B cell (primary cell): ENCODE data around the gene GNGT1. TPM values are rescaled to one million over a fixed set of nuclear protein-coding genes. Genes with fewer than 3 reads are reported as not detected.
"Not testable (repeated sequence)": the region's sequence is repeated elsewhere in the genome, so short reads cannot be mapped to it uniquely, and the experiment has no call there.

Experiments
- ATAC-seq: fragments of 200-7000 bp; cut with Tn5 transposase; one replicate; pipeline ENCODE4 v1.10.0; 2021; ENCODE audit warnings: low read depth, mild to moderate bottlenecking, moderate number of reproducible peaks, moderate library complexity
- CTCF ChIA-PET: fragments of 350-600 bp; sonication (Branson Sonifier 250); formaldehyde crosslinking; loops from one replicate; lab custom pipeline; 2021; ENCODE audit warnings: antibody characterized with exemption, inconsistent platforms; lab: Charles Lee
- POLR2A ChIA-PET: fragments of 350-600 bp; sonication (Branson Sonifier 250); formaldehyde crosslinking; loops from one replicate; lab custom pipeline; 2021; ENCODE audit warnings: antibody characterized with exemption; lab: Charles Lee
- DNase-seq: peaks from one replicate; pipeline ENCODE4 v3.0.0; 2013
- H2AFZ ChIP-seq: 2 replicates; pipeline ENCODE4 v1.6.1; 2012; ENCODE audit warnings: mild to moderate bottlenecking, low read depth, low read length; ENCODE audit not compliant: insufficient read depth, poor library complexity, severe bottlenecking
- H3K27ac ChIP-seq, 2 donors: 1 replicate in 1 of 2; 2 replicates in 1 of 2; pipeline ENCODE4 v1.5.1; 2012 to 2013; ENCODE audit warnings: low read length in 2 of 2, mild to moderate bottlenecking in 2 of 2, moderate library complexity in 1 of 2
- H3K27me3 ChIP-seq, 4 experiments: fragments of 200-600 bp in 1 of 4; sonication (generic) in 1 of 4; replicated peaks in 1 of 4; 1 replicate in 2 of 4; 2 replicates in 2 of 4; pipeline versions ENCODE4 v1.6.1 to v1.7.0; 2013 to 2016; ENCODE audit warnings: low read length in 3 of 4, mild to moderate bottlenecking in 2 of 4, mixed read lengths in 1 of 4, moderate library complexity in 1 of 4; ENCODE audit not compliant: insufficient read depth in 4 of 4, control insufficient read depth in 3 of 4; ENCODE audit errors: control extremely low read depth in 1 of 4
- H3K36me3 ChIP-seq, 2 experiments: replicated peaks in 1 of 2; 1 replicate in 1 of 2; 2 replicates in 1 of 2; pipeline versions ENCODE4 v1.6.1 to v1.7.1; 2013; ENCODE audit warnings: low read length in 1 of 2; ENCODE audit not compliant: insufficient read depth in 2 of 2, control insufficient read depth in 1 of 2; ENCODE audit errors: control extremely low read depth in 1 of 2, extremely low read depth in 1 of 2
- H3K4me1 ChIP-seq, 2 donors: fragments of 200-600 bp in 1 of 2; sonication (generic) in 1 of 2; 1 replicate in 1 of 2; 2 replicates in 1 of 2; pipeline versions ENCODE4 v1.5.1 to v1.6.1; 2013 to 2017; ENCODE audit warnings: low read length in 2 of 2; ENCODE audit not compliant: control insufficient read depth in 2 of 2, insufficient read depth in 2 of 2
- H3K4me2 ChIP-seq: replicated peaks from 2 replicates; pipeline ENCODE3; 2012; ENCODE audit warnings: mild to moderate bottlenecking, low read depth, low read length; ENCODE audit not compliant: poor library complexity, severe bottlenecking
- H3K4me3 ChIP-seq, 5 experiments: fragments of 200-600 bp in 1 of 5; sonication (generic) in 1 of 5; 1 replicate in 3 of 5; 2 replicates in 2 of 5; pipeline versions ENCODE4 v1.5.1 to v1.7.0; 2011 to 2016; ENCODE audit warnings: low read length in 4 of 5, mild to moderate bottlenecking in 4 of 5, low read depth in 2 of 5, control low read depth in 1 of 5, moderate library complexity in 1 of 5; ENCODE audit not compliant: insufficient read depth in 1 of 5; ENCODE audit errors: control extremely low read depth in 1 of 5, extremely low read depth in 1 of 5
- H3K79me2 ChIP-seq: fragments of 200-600 bp; sonication (generic); one replicate; pipeline ENCODE4 v1.6.0; 2016; ENCODE audit warnings: low read length; ENCODE audit not compliant: control insufficient read depth, insufficient read depth
- H3K9ac ChIP-seq: fragments of 200-600 bp; sonication (generic); 2 replicates; pipeline ENCODE4 v1.6.1; 2017; ENCODE audit warnings: mild to moderate bottlenecking, low read length, moderate library complexity
- H3K9me3 ChIP-seq, 3 donors: one replicate each; pipeline versions ENCODE4 v1.6.1 to v1.7.1; 2013; ENCODE audit warnings: low read length in 2 of 3; ENCODE audit not compliant: control insufficient read depth in 2 of 3, insufficient read depth in 1 of 3; ENCODE audit errors: control extremely low read depth in 1 of 3
- H4K20me1 ChIP-seq: 2 replicates; pipeline ENCODE4 v1.6.0; 2012; ENCODE audit warnings: mild to moderate bottlenecking, low read length; ENCODE audit not compliant: insufficient read depth, control insufficient read depth, poor library complexity, severe bottlenecking
- H3K27ac Mint-ChIP-seq: one replicate; pipeline ENCODE4 v1.8.0; 2021; ENCODE audit warnings: mixed read lengths
- H3K27me3 Mint-ChIP-seq: one replicate; pipeline ENCODE4 v1.8.0; 2021; ENCODE audit warnings: mixed read lengths
- H3K4me1 Mint-ChIP-seq: one replicate; pipeline ENCODE4 v1.8.0; 2021; ENCODE audit warnings: mixed read lengths
- H3K4me3 Mint-ChIP-seq: one replicate; pipeline ENCODE4 v1.8.0; 2021; ENCODE audit warnings: mixed read lengths
- H3K9me3 Mint-ChIP-seq: one replicate; pipeline ENCODE4 v1.8.0; 2022; ENCODE audit warnings: mixed read lengths; ENCODE audit not compliant: insufficient read depth
- EZH2 ChIP-seq: IDR thresholded peaks from 2 replicates; pipeline ENCODE4 v1.6.1; 2012; ENCODE audit warnings: borderline replicate concordance, low read depth, mild to moderate bottlenecking, moderate library complexity, low read length; ENCODE audit not compliant: insufficient read depth, poor library complexity, severe bottlenecking
- WGBS: methylation state at CpG from one replicate; pipeline ENCODE4 v1.1.5; 2013; ENCODE audit warnings: missing lambda C conversion rate; ENCODE audit not compliant: insufficient coverage; 5-methylcytosine and 5-hydroxymethylcytosine counted together
- intact Hi-C: fragments of 100-400 bp; cut with micrococcal nuclease; formaldehyde crosslinking; loops from one replicate; pipeline ENCODE4 v1.10.0; 2022
- polyA plus RNA-seq: library from polyadenylated mRNA; depleted of rRNA; stranded (reverse); fragments of >200 nt; gene quantifications from 2 replicates; pipeline ENCODE4 v1.2.3, GENCODE V29; 2012
- total RNA-seq, 2 donors: library from RNA; stranded (reverse); fragments of 120-200 nt in 1 of 2; gene quantifications; 1 replicate in 1 of 2; 2 replicates in 1 of 2; pipeline versions ENCODE4 v1.2.3 to v1.2.4, GENCODE V29; 2013 to 2022
- TF ChIP-seq, protein P1 (sequence below): fragments of 200-600 bp; IDR thresholded peaks from one replicate; pipeline ENCODE4 v1.8.0; 2022; ENCODE audit warnings: antibody characterized with exemption, mild to moderate bottlenecking

GNGT1 gene
- total and polyA plus RNA-seq, 2 donors (not counting 1 experiment from before 2014, with no cell fraction given) = not detected

DNA sequence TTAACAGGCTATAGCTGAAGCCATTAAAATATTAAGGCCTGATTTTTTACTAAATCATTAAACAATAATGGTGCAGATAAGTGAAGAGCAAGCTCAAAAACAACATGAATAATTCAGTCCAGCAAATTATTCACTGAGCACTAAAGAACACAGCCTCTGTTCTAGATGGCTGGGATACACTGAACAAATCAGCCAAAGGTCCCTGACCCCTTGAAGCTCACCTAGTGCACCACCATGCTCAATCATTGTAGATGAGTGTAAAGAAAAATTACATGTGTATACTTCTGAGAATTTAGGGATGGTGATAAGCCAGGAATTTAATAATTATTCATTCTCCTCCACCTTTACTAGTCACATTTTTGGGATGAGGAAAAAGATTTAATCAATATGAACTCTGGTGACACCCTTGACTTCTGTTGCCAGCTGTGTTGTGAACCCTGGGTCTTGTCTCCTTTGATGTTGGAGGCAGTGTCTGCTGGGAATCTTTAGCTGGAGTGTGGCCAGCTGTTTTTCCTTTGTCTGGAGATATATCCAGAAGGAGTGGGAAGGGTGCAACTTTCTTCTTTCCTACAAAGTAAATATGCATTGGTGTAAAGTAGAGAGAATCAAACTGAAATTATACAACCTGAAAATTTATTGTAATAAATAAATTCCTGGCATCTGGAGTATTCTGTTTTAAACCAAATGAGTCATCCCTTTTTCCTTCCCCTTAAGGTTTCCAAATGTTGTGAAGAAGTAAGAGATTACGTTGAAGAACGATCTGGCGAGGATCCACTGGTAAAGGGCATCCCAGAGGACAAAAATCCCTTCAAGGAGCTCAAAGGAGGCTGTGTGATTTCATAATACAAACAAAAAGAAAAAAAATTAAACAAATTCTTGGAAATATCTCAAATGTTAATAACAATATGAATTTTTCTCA, 4.0 kb downstream of the GNGT1 start:
- ATAC-seq = no peak
- Histone ChIP-seq H3K9me3 (no peaks in the 10 kb centered on the region), H3K4me3 (no peak overlapping the region), H3K79me2 (no peaks in the 10 kb centered on the region), H3K27me3 (no peaks in the 10 kb centered on the region), H4K20me1 (no peaks in the 10 kb centered on the region), H3K4me1 (no peaks in the 10 kb centered on the region), H3K27ac (no peak overlapping the region), H3K9ac (no peak overlapping the region), H3K4me2 (no peak overlapping the region), H3K36me3 (no peaks in the 10 kb centered on the region), H2AFZ (no peak overlapping the region)
- DNase-seq = no peak
- no peak overlapping the region for H3K27ac Mint-ChIP-seq
- no peaks in the 10 kb centered on the region for H3K9me3 Mint-ChIP-seq
- TF ChIP-seq EZH2 = no peak
- TF ChIP-seq, protein P1, sequence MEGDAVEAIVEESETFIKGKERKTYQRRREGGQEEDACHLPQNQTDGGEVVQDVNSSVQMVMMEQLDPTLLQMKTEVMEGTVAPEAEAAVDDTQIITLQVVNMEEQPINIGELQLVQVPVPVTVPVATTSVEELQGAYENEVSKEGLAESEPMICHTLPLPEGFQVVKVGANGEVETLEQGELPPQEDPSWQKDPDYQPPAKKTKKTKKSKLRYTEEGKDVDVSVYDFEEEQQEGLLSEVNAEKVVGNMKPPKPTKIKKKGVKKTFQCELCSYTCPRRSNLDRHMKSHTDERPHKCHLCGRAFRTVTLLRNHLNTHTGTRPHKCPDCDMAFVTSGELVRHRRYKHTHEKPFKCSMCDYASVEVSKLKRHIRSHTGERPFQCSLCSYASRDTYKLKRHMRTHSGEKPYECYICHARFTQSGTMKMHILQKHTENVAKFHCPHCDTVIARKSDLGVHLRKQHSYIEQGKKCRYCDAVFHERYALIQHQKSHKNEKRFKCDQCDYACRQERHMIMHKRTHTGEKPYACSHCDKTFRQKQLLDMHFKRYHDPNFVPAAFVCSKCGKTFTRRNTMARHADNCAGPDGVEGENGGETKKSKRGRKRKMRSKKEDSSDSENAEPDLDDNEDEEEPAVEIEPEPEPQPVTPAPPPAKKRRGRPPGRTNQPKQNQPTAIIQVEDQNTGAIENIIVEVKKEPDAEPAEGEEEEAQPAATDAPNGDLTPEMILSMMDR = no peak
- peaks cover 2% of the 10 kb centered on the region for H3K4me1 Mint-ChIP-seq
- ChIA-PET CTCF (interaction anchor here (0.7 to 2.7 kb wide), 3 partner anchors 177 to 179 kb away, joined by 3 to 10 read pairs (median 4); no protein-coding TSS in a partner anchor), POLR2A (no interaction called here)
- H3K4me3 Mint-ChIP-seq = no peak overlapping the region
- intact Hi-C loops = no loop called here
- no CpG with 5 or more reads among the region's 3 CpGs for WGBS
- no peaks in the 10 kb centered on the region for H3K27me3 Mint-ChIP-seq

GRCh38 chr7:93911242-93911641, 4.9 kb downstream of the GNGT1 start:
- DNase-seq, H3K9ac ChIP-seq, H3K27ac ChIP-seq, H3K79me2 ChIP-seq, H3K4me1 Mint-ChIP-seq, H3K4me2 ChIP-seq, H4K20me1 ChIP-seq, H3K9me3 ChIP-seq, H3K4me3 Mint-ChIP-seq, H3K4me1 ChIP-seq, H3K27me3 Mint-ChIP-seq, H3K9me3 Mint-ChIP-seq, H3K36me3 ChIP-seq, intact Hi-C loops, H3K27ac Mint-ChIP-seq, H3K4me3 ChIP-seq, ATAC-seq, H3K27me3 ChIP-seq, H2AFZ ChIP-seq, POLR2A ChIA-PET: not testable (repeated sequence)
- CTCF ChIA-PET = interaction anchor here (0.7 kb wide), 1 partner anchor 176 kb away, joined by 3 read pairs; no protein-coding TSS in a partner anchor
- WGBS = no CpG with 5 or more reads among the region's 3 CpGs

DNA sequence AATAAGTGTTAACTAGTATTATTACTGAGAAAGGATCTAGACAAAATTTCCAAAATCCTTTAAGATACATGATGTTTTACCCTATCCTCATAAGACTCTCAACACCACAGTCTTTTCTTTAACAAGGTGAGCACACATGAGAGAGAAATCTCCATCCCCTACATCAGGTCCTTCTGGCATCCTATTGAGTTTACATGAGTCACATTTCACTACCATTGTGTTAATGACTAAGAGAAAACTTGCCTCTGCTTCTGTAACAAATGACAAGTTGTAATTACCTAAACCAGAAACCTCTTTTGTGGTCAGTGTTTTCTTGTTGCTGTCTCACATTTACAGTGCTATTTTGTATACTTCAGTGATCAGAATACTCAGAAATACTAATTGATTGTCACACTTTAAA, 5.3 kb downstream of the GNGT1 start:
- H3K27me3 ChIP-seq, H3K79me2 ChIP-seq, H3K27me3 Mint-ChIP-seq, H3K9me3 ChIP-seq, H3K27ac Mint-ChIP-seq, H3K4me1 ChIP-seq, H3K9ac ChIP-seq, H3K27ac ChIP-seq, CTCF ChIA-PET, H3K36me3 ChIP-seq, POLR2A ChIA-PET, H3K4me3 ChIP-seq, H3K4me2 ChIP-seq, H3K4me1 Mint-ChIP-seq, intact Hi-C loops, H2AFZ ChIP-seq, H4K20me1 ChIP-seq, ATAC-seq, H3K9me3 Mint-ChIP-seq, DNase-seq, H3K4me3 Mint-ChIP-seq: not testable (repeated sequence)
